OCI-LY3 (cell line): Measurements from ENCODE around the gene SLC25A13.

Source experiments
- EZH2phosphoT487 ChIP-seq: fragments of 200-600 bp; shearing (Covaris generic); IDR thresholded peaks from 2 replicates; pipeline ENCODE4 v1.6.1; 2018; ENCODE audit warnings: antibody characterized with exemption, mixed run types, low read depth
- TF ChIP-seq, protein P1 (sequence below): fragments of 200-600, 300-600 bp; sonication (generic); IDR thresholded peaks from 2 replicates; pipeline ENCODE4 v1.5.1; 2014; ENCODE audit warnings: antibody characterized with exemption, low read length, low read depth

DNA sequence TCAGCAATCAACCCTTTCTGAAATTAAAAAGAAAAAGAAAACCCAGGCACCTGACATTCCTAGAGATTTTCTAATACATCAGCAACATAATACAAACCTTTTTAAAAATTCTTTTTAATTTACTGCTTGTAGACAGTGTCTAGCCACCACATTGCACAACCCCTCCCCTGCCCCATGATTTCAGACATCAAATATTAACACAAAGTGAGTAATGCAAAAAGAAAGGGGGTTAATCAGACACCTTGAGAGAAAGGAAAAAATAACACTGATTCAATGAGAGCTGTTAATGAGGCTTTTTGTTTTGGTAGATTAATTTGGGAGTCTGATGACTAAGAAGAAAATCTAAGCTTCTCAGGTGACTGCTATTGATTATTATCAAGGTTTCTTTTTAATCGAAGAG lies 55.3 kb downstream of the SLC25A13 start:
- TF ChIP-seq, protein P1, sequence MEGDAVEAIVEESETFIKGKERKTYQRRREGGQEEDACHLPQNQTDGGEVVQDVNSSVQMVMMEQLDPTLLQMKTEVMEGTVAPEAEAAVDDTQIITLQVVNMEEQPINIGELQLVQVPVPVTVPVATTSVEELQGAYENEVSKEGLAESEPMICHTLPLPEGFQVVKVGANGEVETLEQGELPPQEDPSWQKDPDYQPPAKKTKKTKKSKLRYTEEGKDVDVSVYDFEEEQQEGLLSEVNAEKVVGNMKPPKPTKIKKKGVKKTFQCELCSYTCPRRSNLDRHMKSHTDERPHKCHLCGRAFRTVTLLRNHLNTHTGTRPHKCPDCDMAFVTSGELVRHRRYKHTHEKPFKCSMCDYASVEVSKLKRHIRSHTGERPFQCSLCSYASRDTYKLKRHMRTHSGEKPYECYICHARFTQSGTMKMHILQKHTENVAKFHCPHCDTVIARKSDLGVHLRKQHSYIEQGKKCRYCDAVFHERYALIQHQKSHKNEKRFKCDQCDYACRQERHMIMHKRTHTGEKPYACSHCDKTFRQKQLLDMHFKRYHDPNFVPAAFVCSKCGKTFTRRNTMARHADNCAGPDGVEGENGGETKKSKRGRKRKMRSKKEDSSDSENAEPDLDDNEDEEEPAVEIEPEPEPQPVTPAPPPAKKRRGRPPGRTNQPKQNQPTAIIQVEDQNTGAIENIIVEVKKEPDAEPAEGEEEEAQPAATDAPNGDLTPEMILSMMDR = no peak
- no peak for TF ChIP-seq EZH2phosphoT487
